SK-N-SH (cell line): Measurements from ENCODE around the gene AKTIP. TPM values are rescaled to one million over a fixed set of nuclear protein-coding genes. Genes with fewer than 3 reads are reported as not detected.

Source experiments
- CTCF ChIA-PET: fragments of 300-600, 350-600 bp; formaldehyde crosslinking; extraction: SDS; loops from one replicate; lab custom pipeline; 2021; lab: Yijun Ruan, JAX
- POLR2A ChIA-PET: fragments of 350-600 bp; sonication (Branson Sonifier 250); formaldehyde crosslinking; extraction: SDS; loops from one replicate; lab custom pipeline; 2020; ENCODE audit warnings: antibody characterized with exemption, inconsistent platforms; lab: Yijun Ruan, JAX
- DNase-seq: peaks from one replicate; pipeline ENCODE4 v3.0.0; 2012
- H2AFZ ChIP-seq: fragments of 200-600 bp; sonication (generic); 2 replicates; pipeline ENCODE4 v1.8.1; 2016; ENCODE audit warnings: antibody characterized with exemption, mild to moderate bottlenecking, low read depth
- H3F3A ChIP-seq: fragments of 200-600 bp; sonication (generic); replicated peaks from 2 replicates; pipeline ENCODE3; 2016; ENCODE audit warnings: antibody characterized with exemption, mild to moderate bottlenecking; ENCODE audit not compliant: insufficient read depth
- H3K27ac ChIP-seq, 2 experiments: fragments of 200-500 bp in 1 of 2; fragments of 200-600 bp in 1 of 2; sonication (Bioruptor generic) in 1 of 2; sonication (generic), shearing (Covaris generic) in 1 of 2; 2 replicates each; pipeline versions ENCODE4 v1.5.1 to v1.6.1; 2014 to 2016; ENCODE audit warnings: low read depth in 2 of 2, inconsistent platforms in 1 of 2, low read length in 1 of 2, mild to moderate bottlenecking in 1 of 2, mixed read lengths in 1 of 2
- H3K27me3 ChIP-seq: fragments of 200-600 bp; sonication (generic), shearing (Covaris generic); 2 replicates; pipeline ENCODE4 v1.6.1; 2016; ENCODE audit warnings: mixed run types; ENCODE audit not compliant: insufficient read depth
- H3K36me3 ChIP-seq, 2 experiments: fragments of 200-500 bp in 1 of 2; fragments of 200-600 bp in 1 of 2; sonication (Bioruptor generic) in 1 of 2; sonication (generic) in 1 of 2; replicated peaks in 1 of 2; 2 replicates each; pipeline versions ENCODE3 to v1.5.1; 2014 to 2016; ENCODE audit warnings: low read length in 1 of 2, mild to moderate bottlenecking in 1 of 2; ENCODE audit not compliant: insufficient read depth in 2 of 2, control insufficient read depth in 1 of 2
- H3K4me1 ChIP-seq, 2 experiments: fragments of 200-500 bp in 1 of 2; fragments of 200-600 bp in 1 of 2; sonication (Bioruptor generic) in 1 of 2; sonication (generic), shearing (Covaris generic) in 1 of 2; 2 replicates each; pipeline versions ENCODE4 v1.5.1 to v1.6.1; 2014 to 2016; ENCODE audit warnings: low read depth in 1 of 2, low read length in 1 of 2, mixed run types in 1 of 2; ENCODE audit not compliant: insufficient read depth in 2 of 2, control insufficient read depth in 1 of 2
- H3K4me2 ChIP-seq: fragments of 200-600 bp; sonication (generic), shearing (Covaris generic); 2 replicates; pipeline ENCODE4 v1.6.1; 2017; ENCODE audit warnings: mixed run types
- H3K4me3 ChIP-seq, 2 experiments: fragments of 200-500 bp in 1 of 2; fragments of 200-600 bp in 1 of 2; sonication (Bioruptor generic) in 1 of 2; sonication (generic), shearing (Covaris generic) in 1 of 2; 2 replicates each; pipeline versions ENCODE4 v1.5.1 to v1.8.1; 2014 to 2016; ENCODE audit warnings: low read depth in 2 of 2, inconsistent platforms in 1 of 2, low read length in 1 of 2, mild to moderate bottlenecking in 1 of 2, mixed read lengths in 1 of 2, moderate library complexity in 1 of 2
- H3K79me2 ChIP-seq: fragments of 200-600 bp; sonication (generic); 2 replicates; pipeline ENCODE4 v1.8.1; 2017; ENCODE audit warnings: mild to moderate bottlenecking; ENCODE audit not compliant: insufficient read depth
- H3K9ac ChIP-seq: fragments of 200-600 bp; sonication (generic); 2 replicates; pipeline ENCODE4 v1.6.1; 2017; ENCODE audit warnings: mixed run types
- H3K9me2 ChIP-seq: fragments of 200-600 bp; sonication (generic); 2 replicates; pipeline ENCODE4 v1.6.1; 2017; ENCODE audit warnings: mixed run types
- H3K9me3 ChIP-seq: fragments of 200-600 bp; sonication (generic); 2 replicates; pipeline ENCODE4 v1.6.1; 2017; ENCODE audit warnings: mixed run types, mild to moderate bottlenecking, moderate library complexity
- H4K20me1 ChIP-seq: fragments of 200-600 bp; sonication (generic); 2 replicates; pipeline ENCODE4 v1.6.1; 2017; ENCODE audit warnings: mild to moderate bottlenecking, mixed run types; ENCODE audit not compliant: insufficient read depth
- EZH2phosphoT487 ChIP-seq: fragments of 200-600 bp; sonication (generic); IDR thresholded peaks from 2 replicates; pipeline ENCODE4 v1.6.1; 2017; ENCODE audit warnings: low read depth, mixed run types, mild to moderate bottlenecking, antibody characterized with exemption, moderate library complexity, borderline replicate concordance
- FOXJ3 ChIP-seq: sonication (generic); formaldehyde crosslinking; IDR thresholded peaks from 2 replicates; pipeline ENCODE4 v1.5.1; 2020; ENCODE audit warnings: mild to moderate bottlenecking, missing genetic modification reagents
- FOXM1 ChIP-seq: IDR thresholded peaks from 2 replicates; pipeline ENCODE4 v1.4.0; 2012; ENCODE audit warnings: low read depth, mild to moderate bottlenecking
- MXI1 ChIP-seq: IDR thresholded peaks from 2 replicates; pipeline ENCODE4 v1.6.1; 2012; ENCODE audit warnings: mild to moderate bottlenecking, low read depth, low read length, improper control_type of control experiment
- NRF1 ChIP-seq: IDR thresholded peaks from 2 replicates; pipeline ENCODE4 v1.6.1; 2012; ENCODE audit warnings: low read depth, mild to moderate bottlenecking, low read length
- RAD21 ChIP-seq: IDR thresholded peaks from 2 replicates; pipeline ENCODE4 v1.6.1; 2012; ENCODE audit warnings: mild to moderate bottlenecking, low read length
- RFX5 ChIP-seq: IDR thresholded peaks from 2 replicates; pipeline ENCODE4 v1.6.1; 2012; ENCODE audit warnings: mild to moderate bottlenecking, improper control_type of control experiment, low read length
- RXRA ChIP-seq: IDR thresholded peaks from 2 replicates; pipeline ENCODE4 v1.4.0; 2012; ENCODE audit warnings: low read depth, mild to moderate bottlenecking, borderline replicate concordance
- SMC3 ChIP-seq: IDR thresholded peaks from 2 replicates; pipeline ENCODE4 v1.6.1; 2012; ENCODE audit warnings: low read depth, low read length, improper control_type of control experiment
- TAF1 ChIP-seq: IDR thresholded peaks from 2 replicates; pipeline ENCODE4 v1.6.1; 2012; ENCODE audit warnings: low read depth, mild to moderate bottlenecking, low read length, moderate library complexity, borderline replicate concordance
- TEAD4 ChIP-seq: IDR thresholded peaks from 2 replicates; pipeline ENCODE4 v1.4.0; 2012; ENCODE audit warnings: mild to moderate bottlenecking, borderline replicate concordance; ENCODE audit not compliant: insufficient read depth
- YY1 ChIP-seq: IDR thresholded peaks from 2 replicates; pipeline ENCODE4 v1.4.0; 2012; ENCODE audit warnings: low read depth, mild to moderate bottlenecking
- WGBS: methylation state at CpG from one replicate; pipeline ENCODE4 v1.1.6; 2017; ENCODE audit warnings: low lambda C conversion rate; 5-methylcytosine and 5-hydroxymethylcytosine counted together
- polyA plus RNA-seq, 3 experiments: library from polyadenylated mRNA; depleted of rRNA; stranded (reverse); fragments of >200 nt; gene quantifications; 2 replicates each; pipeline ENCODE4 v1.2.3, GENCODE V29; 2012
- TF ChIP-seq, protein P1 (sequence below): IDR thresholded peaks from 2 replicates; pipeline ENCODE4 v1.4.0; 2012; ENCODE audit warnings: low read depth, borderline replicate concordance
- TF ChIP-seq, protein P2 (sequence below): IDR thresholded peaks from 2 replicates; pipeline ENCODE4; 2012
- TF ChIP-seq, protein P3 (sequence below): IDR thresholded peaks from 2 replicates; pipeline ENCODE4 v1.6.1; 2012; ENCODE audit warnings: mild to moderate bottlenecking, low read depth, low read length, moderate library complexity
- TF ChIP-seq, protein P4 (sequence below): IDR thresholded peaks from 2 replicates; pipeline ENCODE4 v1.4.0; 2012; ENCODE audit warnings: low read depth

AKTIP gene
- polyA plus RNA-seq, 1 of the 3 experiments (the other 2 are of a cell fraction): 21.0 TPM

DNA sequence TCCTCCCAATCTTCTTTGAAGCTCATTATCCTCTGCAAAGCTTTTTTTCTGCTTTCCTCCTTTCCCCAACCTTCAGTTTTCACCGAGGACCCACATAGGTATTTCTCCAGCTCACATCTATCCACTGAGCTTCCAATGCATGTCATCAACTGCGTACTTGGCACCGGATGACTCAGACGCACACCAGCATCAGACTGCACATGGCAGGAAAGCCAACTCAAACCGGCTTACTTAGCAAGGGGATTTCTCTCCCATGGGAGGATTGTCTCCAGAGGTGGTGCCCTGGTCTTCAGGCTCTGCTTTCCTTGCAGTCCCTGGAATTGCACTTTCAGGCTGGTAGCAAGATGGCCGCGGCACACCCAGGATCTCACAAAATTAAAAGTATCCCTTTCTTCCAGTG lies 1.7 kb upstream of the AKTIP start:
- Histone ChIP-seq H3F3A (no peaks in the 10 kb centered on the region), H3K27ac (peak overlapping the region; percentile 81 to 98), H3K4me2 (peak overlapping the region; percentile 84), H4K20me1 (no peaks in the 10 kb centered on the region), H3K4me1 (peaks cover 7 to 23% of the 10 kb centered on the region in 2 experiments), H3K79me2 (peaks cover 13% of the 10 kb centered on the region), H3K9me3 (no peaks in the 10 kb centered on the region), H2AFZ (peak overlapping the region; percentile 76; the same call in 1 of the 2 replicates), H3K36me3 (no peaks in the 10 kb centered on the region), H3K27me3 (no peaks in the 10 kb centered on the region), H3K4me3 (peak overlapping the region in 1 of 2 experiments; percentile 67; a peak in 2 of 4 replicates), H3K9ac (peak overlapping the region; percentile 69; the same call in 1 of the 2 replicates), H3K9me2 (no peaks in the 10 kb centered on the region)
- CTCF ChIA-PET: interaction anchor here (1.0 to 1.3 kb wide), 2 partner anchors 148 to 374 kb away, joined by 3 read pairs; no protein-coding TSS in a partner anchor
- no peak for DNase-seq
- TF ChIP-seq FOXM1: no peak
- TF ChIP-seq YY1: no peak
- TF ChIP-seq, protein P1, sequence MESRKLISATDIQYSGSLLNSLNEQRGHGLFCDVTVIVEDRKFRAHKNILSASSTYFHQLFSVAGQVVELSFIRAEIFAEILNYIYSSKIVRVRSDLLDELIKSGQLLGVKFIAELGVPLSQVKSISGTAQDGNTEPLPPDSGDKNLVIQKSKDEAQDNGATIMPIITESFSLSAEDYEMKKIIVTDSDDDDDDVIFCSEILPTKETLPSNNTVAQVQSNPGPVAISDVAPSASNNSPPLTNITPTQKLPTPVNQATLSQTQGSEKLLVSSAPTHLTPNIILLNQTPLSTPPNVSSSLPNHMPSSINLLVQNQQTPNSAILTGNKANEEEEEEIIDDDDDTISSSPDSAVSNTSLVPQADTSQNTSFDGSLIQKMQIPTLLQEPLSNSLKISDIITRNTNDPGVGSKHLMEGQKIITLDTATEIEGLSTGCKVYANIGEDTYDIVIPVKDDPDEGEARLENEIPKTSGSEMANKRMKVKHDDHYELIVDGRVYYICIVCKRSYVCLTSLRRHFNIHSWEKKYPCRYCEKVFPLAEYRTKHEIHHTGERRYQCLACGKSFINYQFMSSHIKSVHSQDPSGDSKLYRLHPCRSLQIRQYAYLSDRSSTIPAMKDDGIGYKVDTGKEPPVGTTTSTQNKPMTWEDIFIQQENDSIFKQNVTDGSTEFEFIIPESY: no peak
- no peak for TF ChIP-seq NRF1
- TF ChIP-seq FOXJ3 (CRISPR knock-in tag): no peak
- TF ChIP-seq, protein P2, sequence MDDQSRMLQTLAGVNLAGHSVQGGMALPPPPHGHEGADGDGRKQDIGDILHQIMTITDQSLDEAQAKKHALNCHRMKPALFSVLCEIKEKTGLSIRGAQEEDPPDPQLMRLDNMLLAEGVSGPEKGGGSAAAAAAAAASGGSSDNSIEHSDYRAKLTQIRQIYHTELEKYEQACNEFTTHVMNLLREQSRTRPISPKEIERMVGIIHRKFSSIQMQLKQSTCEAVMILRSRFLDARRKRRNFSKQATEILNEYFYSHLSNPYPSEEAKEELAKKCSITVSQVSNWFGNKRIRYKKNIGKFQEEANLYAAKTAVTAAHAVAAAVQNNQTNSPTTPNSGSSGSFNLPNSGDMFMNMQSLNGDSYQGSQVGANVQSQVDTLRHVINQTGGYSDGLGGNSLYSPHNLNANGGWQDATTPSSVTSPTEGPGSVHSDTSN: no peak
- no peak for TF ChIP-seq TEAD4
- TF ChIP-seq RFX5: no peak
- no peak for TF ChIP-seq MXI1
- TF ChIP-seq, protein P3, sequence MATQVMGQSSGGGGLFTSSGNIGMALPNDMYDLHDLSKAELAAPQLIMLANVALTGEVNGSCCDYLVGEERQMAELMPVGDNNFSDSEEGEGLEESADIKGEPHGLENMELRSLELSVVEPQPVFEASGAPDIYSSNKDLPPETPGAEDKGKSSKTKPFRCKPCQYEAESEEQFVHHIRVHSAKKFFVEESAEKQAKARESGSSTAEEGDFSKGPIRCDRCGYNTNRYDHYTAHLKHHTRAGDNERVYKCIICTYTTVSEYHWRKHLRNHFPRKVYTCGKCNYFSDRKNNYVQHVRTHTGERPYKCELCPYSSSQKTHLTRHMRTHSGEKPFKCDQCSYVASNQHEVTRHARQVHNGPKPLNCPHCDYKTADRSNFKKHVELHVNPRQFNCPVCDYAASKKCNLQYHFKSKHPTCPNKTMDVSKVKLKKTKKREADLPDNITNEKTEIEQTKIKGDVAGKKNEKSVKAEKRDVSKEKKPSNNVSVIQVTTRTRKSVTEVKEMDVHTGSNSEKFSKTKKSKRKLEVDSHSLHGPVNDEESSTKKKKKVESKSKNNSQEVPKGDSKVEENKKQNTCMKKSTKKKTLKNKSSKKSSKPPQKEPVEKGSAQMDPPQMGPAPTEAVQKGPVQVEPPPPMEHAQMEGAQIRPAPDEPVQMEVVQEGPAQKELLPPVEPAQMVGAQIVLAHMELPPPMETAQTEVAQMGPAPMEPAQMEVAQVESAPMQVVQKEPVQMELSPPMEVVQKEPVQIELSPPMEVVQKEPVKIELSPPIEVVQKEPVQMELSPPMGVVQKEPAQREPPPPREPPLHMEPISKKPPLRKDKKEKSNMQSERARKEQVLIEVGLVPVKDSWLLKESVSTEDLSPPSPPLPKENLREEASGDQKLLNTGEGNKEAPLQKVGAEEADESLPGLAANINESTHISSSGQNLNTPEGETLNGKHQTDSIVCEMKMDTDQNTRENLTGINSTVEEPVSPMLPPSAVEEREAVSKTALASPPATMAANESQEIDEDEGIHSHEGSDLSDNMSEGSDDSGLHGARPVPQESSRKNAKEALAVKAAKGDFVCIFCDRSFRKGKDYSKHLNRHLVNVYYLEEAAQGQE: no peak
- no peak for TF ChIP-seq RXRA
- TF ChIP-seq TAF1: no peak
- TF ChIP-seq, protein P4, sequence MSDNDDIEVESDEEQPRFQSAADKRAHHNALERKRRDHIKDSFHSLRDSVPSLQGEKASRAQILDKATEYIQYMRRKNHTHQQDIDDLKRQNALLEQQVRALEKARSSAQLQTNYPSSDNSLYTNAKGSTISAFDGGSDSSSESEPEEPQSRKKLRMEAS: no peak
- no peak for TF ChIP-seq SMC3
- no peak for TF ChIP-seq EZH2phosphoT487
- no peak for TF ChIP-seq RAD21
- POLR2A ChIA-PET: interaction anchor here (0.7 kb wide), 2 partner anchors 237 to 1564 kb away, joined by 3 read pairs; no protein-coding TSS in a partner anchor
- 68% methylated on average over 5 of the region's 7 CpGs for WGBS
